ENCODE measurements around the gene ABT1. TPM values are rescaled to one million over a fixed set of nuclear protein-coding genes. Genes with fewer than 3 reads are reported as not detected.

The ABT1 gene
- total and polyA plus RNA-seq, 11 donors = 7.1 to 12.0 (median 8.2) TPM

- no peak for TF ChIP-seq POLR2A (IDR thresholded peaks at IDR 0.05)
- TF ChIP-seq, protein P1, sequence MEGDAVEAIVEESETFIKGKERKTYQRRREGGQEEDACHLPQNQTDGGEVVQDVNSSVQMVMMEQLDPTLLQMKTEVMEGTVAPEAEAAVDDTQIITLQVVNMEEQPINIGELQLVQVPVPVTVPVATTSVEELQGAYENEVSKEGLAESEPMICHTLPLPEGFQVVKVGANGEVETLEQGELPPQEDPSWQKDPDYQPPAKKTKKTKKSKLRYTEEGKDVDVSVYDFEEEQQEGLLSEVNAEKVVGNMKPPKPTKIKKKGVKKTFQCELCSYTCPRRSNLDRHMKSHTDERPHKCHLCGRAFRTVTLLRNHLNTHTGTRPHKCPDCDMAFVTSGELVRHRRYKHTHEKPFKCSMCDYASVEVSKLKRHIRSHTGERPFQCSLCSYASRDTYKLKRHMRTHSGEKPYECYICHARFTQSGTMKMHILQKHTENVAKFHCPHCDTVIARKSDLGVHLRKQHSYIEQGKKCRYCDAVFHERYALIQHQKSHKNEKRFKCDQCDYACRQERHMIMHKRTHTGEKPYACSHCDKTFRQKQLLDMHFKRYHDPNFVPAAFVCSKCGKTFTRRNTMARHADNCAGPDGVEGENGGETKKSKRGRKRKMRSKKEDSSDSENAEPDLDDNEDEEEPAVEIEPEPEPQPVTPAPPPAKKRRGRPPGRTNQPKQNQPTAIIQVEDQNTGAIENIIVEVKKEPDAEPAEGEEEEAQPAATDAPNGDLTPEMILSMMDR (IDR thresholded peaks at IDR 0.05) = no peak
- H3K27me3 ChIP-seq = peaks cover 0 to 22% (median 6%) of the 10 kb centered on the region in 9 donors
- no peak overlapping the region for H3K4me3 ChIP-seq
- 83 to 87% (median 85%) methylated on average over 6 of the region's 6 CpGs for WGBS, 4 donors
- peaks cover 0 to 18% (median 8%) of the 10 kb centered on the region in 12 donors for H3K9me3 ChIP-seq
- peaks cover 0 to 16% (median 0%) of the 10 kb centered on the region in 12 donors for H3K4me1 ChIP-seq
- no peak overlapping the region for H3K27ac ChIP-seq
- no peak for ATAC-seq
- no peaks in the 10 kb centered on the region for H3K36me3 ChIP-seq
- no peak for DNase-seq
- intact Hi-C loops (cut with DNase I) = loop anchor here in 1 of 10 donors (10.0 kb wide), 1 partner anchor 1177 kb away; no protein-coding TSS in a partner anchor
Observed at GRCh38 chr6:26578279-26578678, 18.5 kb upstream of the ABT1 start.

DNA sequence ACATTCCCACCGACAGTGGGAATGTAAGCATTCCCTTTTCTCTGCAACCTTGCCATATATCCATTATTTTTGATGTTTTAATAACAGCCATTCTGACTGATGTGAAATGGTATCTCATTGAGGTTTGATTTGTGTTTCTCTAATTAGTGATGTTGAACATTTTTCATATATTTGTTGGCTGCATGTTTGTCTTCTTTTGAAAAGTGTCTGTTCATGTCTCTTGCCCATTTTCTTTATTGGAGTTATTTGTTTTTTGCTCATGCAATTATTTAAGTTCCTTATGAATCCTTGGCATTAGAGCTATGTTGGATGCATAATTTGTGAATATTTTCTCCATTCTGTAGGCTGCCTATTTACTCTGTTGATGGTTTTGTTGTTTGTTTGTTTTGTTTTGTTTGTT is 18.0 kb upstream of the ABT1 start:
- H3K36me3 ChIP-seq = no peaks in the 10 kb centered on the region
- H3K27ac ChIP-seq = no peak overlapping the region
- no peak for DNase-seq
- ATAC-seq = no peak
- H3K4me1 ChIP-seq = peaks cover 0 to 16% (median 0%) of the 10 kb centered on the region in 12 donors
- peaks cover 0 to 22% (median 6%) of the 10 kb centered on the region in 9 donors for H3K27me3 ChIP-seq
- WGBS, 4 donors = 94 to 98% (median 97%) methylated on average over 1 of the region's 1 CpG
- H3K4me3 ChIP-seq = no peak overlapping the region
- intact Hi-C loops (cut with DNase I) = loop anchor here in 1 of 10 donors (10.0 kb wide), 1 partner anchor 1176 kb away; no protein-coding TSS in a partner anchor
- no peak for TF ChIP-seq POLR2A (IDR thresholded peaks at IDR 0.05)
- TF ChIP-seq, protein P1 (IDR thresholded peaks at IDR 0.05) = no peak
- peaks cover 0 to 18% (median 8%) of the 10 kb centered on the region in 12 donors for H3K9me3 ChIP-seq

GRCh38 chr6:26581164-26581915 is 15.4 kb upstream of the ABT1 start:
- intact Hi-C loops (cut with DNase I) = loop anchor here in 1 of 10 donors (5.0 kb wide), 1 partner anchor 244 kb away; no protein-coding TSS in a partner anchor
- DNase-seq (no peak), ATAC-seq (no peak)
- Histone ChIP-seq H3K27me3 (peaks cover 0 to 43% (median 12%) of the 10 kb centered on the region in 9 donors), H3K4me3 (no peak overlapping the region), H3K27ac (no peak overlapping the region), H3K9me3 (peaks cover 0 to 18% (median 8%) of the 10 kb centered on the region in 12 donors), H3K36me3 (no peaks in the 10 kb centered on the region), H3K4me1 (peaks cover 0 to 15% (median 0%) of the 10 kb centered on the region in 12 donors)
- WGBS, 4 donors = 52 to 61% (median 57%) methylated on average over 4 of the region's 4 CpGs
- TF ChIP-seq, protein P1 (IDR thresholded peaks at IDR 0.05) = no peak
- TF ChIP-seq POLR2A (IDR thresholded peaks at IDR 0.05) = no peak

DNA sequence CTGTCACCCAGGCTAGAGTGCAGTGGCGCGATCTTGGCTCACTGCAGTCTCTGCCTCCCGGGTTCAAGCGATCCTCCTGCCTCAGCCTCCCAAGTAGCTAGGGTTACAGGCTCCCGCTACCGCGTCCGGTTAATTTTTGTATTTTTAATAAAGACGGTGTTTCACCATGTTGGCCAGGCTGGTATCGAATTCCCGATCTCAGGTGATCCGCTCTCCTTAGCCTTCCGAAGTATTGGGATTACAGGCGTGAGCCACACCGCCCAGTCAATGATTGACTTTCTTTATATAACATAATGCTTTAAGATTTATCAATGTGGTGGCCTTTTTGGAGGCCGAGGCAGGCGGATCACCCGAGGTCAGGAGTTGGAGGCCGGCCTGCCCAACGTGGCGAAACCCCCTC is 7.8 kb upstream of the ABT1 start:
- Histone ChIP-seq H3K4me3 (no peak overlapping the region), H3K9me3 (no peaks in the 10 kb centered on the region), H3K36me3 (no peaks in the 10 kb centered on the region), H3K27ac (no peak overlapping the region), H3K27me3 (peaks cover 3 to 71% (median 21%) of the 10 kb centered on the region in 9 donors), H3K4me1 (peaks cover 0 to under 1% (median 0%) of the 10 kb centered on the region in 12 donors)
- ATAC-seq (no peak), DNase-seq (no peak)
- intact Hi-C loops (cut with DNase I) = no loop called here
- no peak for TF ChIP-seq POLR2A (IDR thresholded peaks at IDR 0.05)
- TF ChIP-seq, protein P1 (IDR thresholded peaks at IDR 0.05) = no peak
- WGBS, 4 donors = 91 to 94% (median 93%) methylated on average over 21 of the region's 21 CpGs

Measured in heart left ventricle (tissue), 16 donors.